Choroid plexus epithelial cell (primary cell): ENCODE measurements around the gene YWHAG.

ENCODE experiments used
- DNase-seq: peaks from one replicate; pipeline ENCODE4 v3.0.0-alpha.2; 2010; ENCODE audit warnings: low read depth
- H3K4me3 ChIP-seq: 2 replicates; pipeline ENCODE4 v1.5.1; 2011; ENCODE audit warnings: low read depth, mild to moderate bottlenecking, control low read depth, low read length, moderate library complexity
- CTCF ChIP-seq: conservative IDR thresholded peaks from 2 replicates; pipeline ENCODE4 v1.5.1; 2011; ENCODE audit warnings: low read depth, mild to moderate bottlenecking, control low read depth, inconsistent platforms, low read length, moderate library complexity

YWHAG gene

GRCh38 chr7:76354981-76355730 is 3.6 kb downstream of the YWHAG start:
- no peak for TF ChIP-seq CTCF
- no peak for DNase-seq
- no peak overlapping the region for H3K4me3 ChIP-seq

- TF ChIP-seq CTCF, result no peak
- DNase-seq, result no peak
- H3K4me3 ChIP-seq, result no peak overlapping the region
These were observed 4.3 kb downstream of the YWHAG start for GRCh38 chr7:76354516-76354915.

- TF ChIP-seq CTCF, result no peak
- H3K4me3 ChIP-seq, result no peak overlapping the region
- DNase-seq, result no peak
These were observed 5.0 kb downstream of the YWHAG start for GRCh38 chr7:76353744-76354143.

- TF ChIP-seq CTCF, result no peak
- no peak overlapping the region for H3K4me3 ChIP-seq
- peak; percentile 16 for DNase-seq
These were observed 6.6 kb downstream of the YWHAG start for GRCh38 chr7:76352193-76352592.

GRCh38 chr7:76351372-76351771 is 7.4 kb downstream of the YWHAG start:
- DNase-seq, result no peak
- TF ChIP-seq CTCF, result no peak
- no peak overlapping the region for H3K4me3 ChIP-seq

- TF ChIP-seq CTCF, result no peak
- no peak for DNase-seq
- H3K4me3 ChIP-seq, result no peak overlapping the region
These were observed 9.4 kb downstream of the YWHAG start for GRCh38 chr7:76349313-76349885.

GRCh38 chr7:76347710-76348109 is 11.1 kb downstream of the YWHAG start:
- no peak overlapping the region for H3K4me3 ChIP-seq
- TF ChIP-seq CTCF, result no peak
- no peak for DNase-seq
